HepG2 (cell line): ENCODE data around the gene CYP4A22. TPM values are rescaled to one million over a fixed set of nuclear protein-coding genes. Genes with fewer than 3 reads are reported as not detected.

Experiments used
- CENPBD1 ChIP-seq: sonication (generic); formaldehyde crosslinking; IDR thresholded peaks from 2 replicates; pipeline ENCODE4 v1.8.0; 2022; ENCODE audit warnings: missing genetic modification reagents, low read depth, mild to moderate bottlenecking, borderline replicate concordance
- HDAC6 ChIP-seq: fragments of 200-600 bp; sonication (generic); IDR thresholded peaks from 2 replicates; pipeline ENCODE4 v1.7.0; 2017; ENCODE audit warnings: mild to moderate bottlenecking, antibody characterized with exemption, low read length, low read depth
- HNF1A ChIP-seq, 2 experiments: sonication (generic) in 1 of 2; formaldehyde crosslinking in 1 of 2; IDR thresholded peaks; 2 replicates each; pipeline versions ENCODE4 v1.4.0 to v1.6.1; 2016 to 2020; ENCODE audit warnings: borderline replicate concordance in 1 of 2, low read depth in 1 of 2, mild to moderate bottlenecking in 1 of 2, missing genetic modification reagents in 1 of 2
- MXD1 ChIP-seq: sonication (generic); formaldehyde crosslinking; IDR thresholded peaks from 2 replicates; pipeline ENCODE4 v1.4.0; 2020; ENCODE audit warnings: mild to moderate bottlenecking, missing genetic modification reagents
- NR2C2 ChIP-seq: sonication (generic); formaldehyde crosslinking; IDR thresholded peaks from 2 replicates; pipeline ENCODE4 v1.4.0; 2020; ENCODE audit warnings: missing genetic modification reagents, mild to moderate bottlenecking, moderate library complexity, borderline replicate concordance
- PBX3 ChIP-seq: sonication (generic); formaldehyde crosslinking; IDR thresholded peaks from 2 replicates; pipeline ENCODE4 v1.8.1; 2023; ENCODE audit warnings: missing genetic modification reagents, inconsistent platforms, borderline replicate concordance
- SNAI1 ChIP-seq: sonication (generic); formaldehyde crosslinking; IDR thresholded peaks from 2 replicates; pipeline ENCODE4 v1.5.0; 2020; ENCODE audit warnings: mild to moderate bottlenecking, missing genetic modification reagents, borderline replicate concordance
- SNAPC2 ChIP-seq: sonication (generic); formaldehyde crosslinking; IDR thresholded peaks from 2 replicates; pipeline ENCODE4 v1.8.1; 2022; ENCODE audit warnings: mild to moderate bottlenecking, missing genetic modification reagents
- TBL1XR1 ChIP-seq: fragments of 150-350 bp; IDR thresholded peaks from 2 replicates; pipeline ENCODE4 v1.6.1; 2014; ENCODE audit warnings: borderline replicate concordance, low read length; ENCODE audit not compliant: partially characterized antibody
- TEAD2 ChIP-seq: sonication (generic); formaldehyde crosslinking; IDR thresholded peaks from 2 replicates; pipeline ENCODE4 v1.9.0; 2021; ENCODE audit warnings: missing genetic modification reagents
- THYN1 ChIP-seq: sonication (generic); formaldehyde crosslinking; IDR thresholded peaks from 2 replicates; pipeline ENCODE4 v1.8.1; 2023; ENCODE audit warnings: low read depth, mild to moderate bottlenecking, moderate library complexity, missing genetic modification reagents, borderline replicate concordance
- YY1 ChIP-seq: IDR thresholded peaks from 2 replicates; pipeline ENCODE4 v1.6.1; 2011; ENCODE audit warnings: low read length, low read depth, moderate library complexity, mild to moderate bottlenecking; ENCODE audit not compliant: insufficient read depth, insufficient replicate concordance
- ZNF121 ChIP-seq: sonication (generic); formaldehyde crosslinking; IDR thresholded peaks from 2 replicates; pipeline ENCODE4 v1.5.0; 2020; ENCODE audit warnings: mild to moderate bottlenecking, missing genetic modification reagents
- ZNF552 ChIP-seq: sonication (generic); formaldehyde crosslinking; IDR thresholded peaks from 2 replicates; pipeline ENCODE4 v1.9.0; 2022; ENCODE audit warnings: missing genetic modification reagents, mild to moderate bottlenecking, borderline replicate concordance
- ZNF597 ChIP-seq: sonication (generic); formaldehyde crosslinking; IDR thresholded peaks from 2 replicates; pipeline ENCODE4 v1.5.0; 2020; ENCODE audit warnings: missing genetic modification reagents
- ZNF605 ChIP-seq: sonication (generic); formaldehyde crosslinking; IDR thresholded peaks from 2 replicates; pipeline ENCODE4 v1.8.0; 2022; ENCODE audit warnings: mild to moderate bottlenecking, missing genetic modification reagents
- ZNF710 ChIP-seq: sonication (generic); formaldehyde crosslinking; IDR thresholded peaks from 2 replicates; pipeline ENCODE4 v1.5.0; 2020; ENCODE audit warnings: mild to moderate bottlenecking, missing genetic modification reagents, borderline replicate concordance
- polyA plus RNA-seq, 8 experiments: library from polyadenylated mRNA; depleted of rRNA in 3 of 8; stranded (reverse) in 7 of 8; unstranded in 1 of 8; fragments of >200 nt; fragmentation: Illumina TruSeq in 4 of 8; extraction: Trizol in 4 of 8; gene quantifications; 2 replicates each; pipeline versions ENCODE4 v1.2.1 to v1.2.3, GENCODE V29; 2011 to 2016; ENCODE audit warnings: low read depth in 4 of 8, missing spikeins in 1 of 8, mixed read lengths in 1 of 8; ENCODE audit not compliant: insufficient read depth in 1 of 8
- total RNA-seq, 5 experiments: library from RNA; depleted of rRNA; stranded (reverse); fragments of >200 nt; fragmentation: Illumina TruSeq; extraction: Trizol; gene quantifications; 2 replicates each; pipeline ENCODE4 v1.2.3, GENCODE V29; 2016; ENCODE audit warnings: low read depth in 1 of 5

The CYP4A22 gene
- total and polyA plus RNA-seq, 2 of the 13 experiments (the other 11 are each of a cell fraction or from before 2014, with no cell fraction given): not detected

GRCh38 chr1:47192458-47193384 is 55.5 kb downstream of the CYP4A22 start (continued):
- TF ChIP-seq HNF1A (IDR thresholded peaks at IDR 0.05; ENCODE audit: low read depth): peak; percentile 55; the same call in 1 of the 2 replicates
- TF ChIP-seq HNF1A (CRISPR knock-in tag; IDR thresholded peaks at IDR 0.05; ENCODE audit: borderline replicate concordance): peak; percentile 31; the same call in 1 of the 2 replicates
- TF ChIP-seq CENPBD1 (CRISPR knock-in tag): no peak
- TF ChIP-seq PBX3 (CRISPR knock-in tag): no peak
- TF ChIP-seq ZNF552 (CRISPR knock-in tag): no peak
- peak; percentile 71 for TF ChIP-seq YY1
- TF ChIP-seq ZNF121 (CRISPR knock-in tag): no peak
- TF ChIP-seq ZNF710 (CRISPR knock-in tag): peak; percentile 28; the same call in 1 of the 2 replicates
- no peak for TF ChIP-seq SNAPC2 (CRISPR knock-in tag)
- no peak for TF ChIP-seq SNAI1 (CRISPR knock-in tag)
- no peak for TF ChIP-seq HDAC6
- TF ChIP-seq MXD1 (CRISPR knock-in tag): no peak
- TF ChIP-seq ZNF597 (CRISPR knock-in tag): no peak
- no peak for TF ChIP-seq TBL1XR1
- no peak for TF ChIP-seq NR2C2
- TF ChIP-seq ZNF605 (CRISPR knock-in tag): no peak
- no peak for TF ChIP-seq THYN1 (CRISPR knock-in tag)
- TF ChIP-seq TEAD2 (CRISPR knock-in tag): no peak
